ENCODE results near the gene CHPF2.
A peak's percentile ranks its signal among the peaks of the same experiment; 100 is the strongest.

CHPF2 gene

DNA sequence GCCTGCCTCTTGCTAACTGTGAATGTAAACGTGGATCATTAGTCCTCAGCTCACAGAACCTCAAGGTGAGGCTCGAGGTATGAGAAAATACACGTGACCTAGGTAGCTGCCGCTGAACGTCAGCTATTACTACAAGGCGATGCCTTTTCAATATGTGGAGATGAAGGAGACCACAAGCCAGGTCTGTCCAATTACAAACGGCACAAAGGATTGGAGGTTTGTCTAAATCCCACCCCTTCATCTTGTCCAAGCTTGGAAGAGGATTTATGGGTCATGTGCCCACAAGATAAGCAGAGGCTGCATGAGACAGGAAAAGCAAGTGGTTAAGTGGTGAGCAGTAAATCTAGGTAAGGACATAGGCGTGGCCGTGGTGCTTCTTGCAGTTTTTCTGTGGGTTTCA, 25.4 kb upstream of the CHPF2 start:
- no peak for DNase-seq (ENCODE audit: low read depth)

DNA sequence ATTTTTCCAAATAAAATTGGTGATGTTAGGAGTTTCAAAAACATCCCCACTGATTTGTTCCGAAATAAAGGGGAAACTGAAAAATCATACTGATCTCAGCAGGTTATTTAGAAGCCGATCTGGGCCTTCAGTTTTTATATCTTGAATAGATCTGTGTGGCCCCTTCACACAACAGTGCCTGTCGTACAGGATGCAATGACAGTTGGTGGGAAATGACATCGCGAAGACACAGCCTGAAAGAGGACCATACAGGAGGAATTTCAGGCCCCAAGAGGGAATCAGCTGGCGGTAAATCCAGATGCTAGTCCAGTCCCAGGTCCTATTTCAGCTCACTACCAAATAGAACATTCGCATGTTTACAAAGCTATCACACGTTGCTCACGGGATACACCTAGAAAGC, 25.0 kb upstream of the CHPF2 start:
- no peak for DNase-seq (ENCODE audit: low read depth)

DNA sequence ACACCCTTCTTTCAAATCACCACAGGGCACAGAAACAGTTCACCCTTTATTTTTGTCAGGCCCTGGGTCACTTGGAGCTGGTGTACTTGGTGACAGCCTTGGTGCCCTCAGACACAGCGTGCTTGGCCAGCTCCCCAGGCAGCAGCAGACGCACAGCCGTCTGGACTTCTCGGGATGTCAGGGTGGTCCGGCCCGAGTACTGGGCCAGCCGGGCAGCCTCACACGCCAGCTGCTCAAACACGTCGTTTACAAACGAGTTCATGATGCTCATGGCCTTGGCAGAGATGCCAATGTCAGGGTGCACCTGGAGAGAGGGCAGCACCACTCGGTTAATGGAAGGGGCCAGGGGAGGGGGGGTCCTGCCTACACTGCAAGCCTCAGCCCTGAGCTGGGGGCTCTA, 24.5 kb upstream of the CHPF2 start:
- DNase-seq (ENCODE audit: low read depth) = no peak

DNA sequence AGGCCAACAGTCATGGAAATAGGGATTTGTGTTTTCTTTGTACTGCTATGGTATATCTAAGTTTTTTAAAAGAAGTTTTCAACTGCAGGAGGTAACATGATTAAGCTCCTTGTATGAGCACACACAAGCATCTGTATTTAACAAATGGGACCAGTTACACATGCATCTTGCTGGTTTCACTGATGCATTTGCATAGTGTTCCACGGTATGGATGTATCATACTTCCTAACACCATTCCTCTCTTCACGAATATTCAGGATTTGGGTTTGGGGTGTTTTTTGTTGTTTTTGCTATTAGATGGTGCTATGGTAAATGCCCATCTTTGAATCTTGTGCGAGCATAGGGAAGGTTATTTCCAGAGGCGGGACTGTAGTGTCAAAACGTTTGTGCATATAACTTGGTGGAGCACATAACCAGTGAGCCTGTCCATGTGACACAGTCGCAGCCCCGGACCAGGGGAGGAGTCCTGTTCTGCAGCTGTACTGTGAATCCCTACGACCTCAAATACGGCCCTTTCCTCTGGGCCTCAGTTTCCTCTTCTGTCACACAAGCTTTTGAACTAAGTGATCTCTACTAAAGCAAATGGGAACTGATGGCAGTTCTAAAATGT, 23.9 kb upstream of the CHPF2 start:
- no peak for DNase-seq (ENCODE audit: low read depth)

DNA sequence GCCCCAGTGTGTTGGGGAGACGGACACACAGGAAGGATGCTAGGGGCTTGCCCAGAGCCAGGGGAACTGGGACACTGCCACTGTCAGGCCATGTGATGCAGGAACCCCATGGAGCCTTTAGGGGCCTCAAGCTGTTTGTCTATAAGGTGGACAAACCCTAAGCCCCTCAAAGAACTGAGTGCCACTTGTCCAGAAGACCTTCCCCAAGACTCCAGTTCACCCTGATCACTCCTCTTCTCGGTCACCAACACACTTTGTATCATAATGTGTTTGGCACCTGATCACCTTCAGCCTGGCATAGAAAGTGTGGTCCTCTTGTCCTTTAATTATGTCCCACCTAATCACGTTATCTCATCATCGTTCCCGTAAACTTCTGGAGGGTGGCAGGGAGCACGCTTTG, 22.7 kb upstream of the CHPF2 start:
- DNase-seq (ENCODE audit: low read depth) = no peak

DNA sequence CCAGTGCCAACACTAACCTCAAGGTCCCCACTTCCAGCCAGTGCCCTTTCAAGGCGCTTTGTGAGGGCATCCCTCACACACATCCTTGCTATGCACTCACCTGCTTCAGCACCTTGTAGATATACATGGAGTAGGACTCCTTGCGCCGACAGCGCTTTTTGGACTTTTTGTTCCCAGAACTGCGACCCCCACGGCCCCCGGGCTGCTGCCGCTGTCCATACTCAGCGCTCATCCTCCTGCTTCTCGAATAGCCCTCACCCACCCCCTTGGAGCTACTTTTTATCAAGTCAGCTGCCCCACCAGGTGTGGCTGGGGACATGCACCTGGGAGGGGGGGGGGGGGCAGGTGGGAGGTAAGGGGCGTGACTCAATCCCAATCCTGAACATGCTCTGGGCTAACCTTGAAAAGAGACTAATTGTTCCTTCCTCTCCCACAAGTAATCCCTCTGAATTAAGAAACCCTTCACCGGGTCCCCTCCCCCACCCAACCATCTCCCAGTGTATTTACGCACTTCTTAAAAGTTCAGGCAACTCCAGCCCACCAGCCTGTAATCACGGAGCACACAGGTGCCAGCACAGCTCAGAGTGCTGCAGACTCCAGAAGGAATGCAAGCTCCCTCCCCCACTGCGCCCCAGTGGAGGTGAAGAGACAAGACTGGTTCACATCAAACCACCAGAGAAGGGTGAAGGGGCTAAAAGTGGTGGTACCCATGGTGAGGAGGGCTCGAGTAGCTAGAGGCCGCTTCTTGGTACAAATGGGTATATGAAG, 22.0 kb upstream of the CHPF2 start, which contains the start of gene H2BK1:
H2BK1 (minus strand) TSS at position 402 of the 768 bp plus-strand sequence; CDS start at position 232, 170 bp downstream.
- no peak for DNase-seq (ENCODE audit: low read depth)

DNA sequence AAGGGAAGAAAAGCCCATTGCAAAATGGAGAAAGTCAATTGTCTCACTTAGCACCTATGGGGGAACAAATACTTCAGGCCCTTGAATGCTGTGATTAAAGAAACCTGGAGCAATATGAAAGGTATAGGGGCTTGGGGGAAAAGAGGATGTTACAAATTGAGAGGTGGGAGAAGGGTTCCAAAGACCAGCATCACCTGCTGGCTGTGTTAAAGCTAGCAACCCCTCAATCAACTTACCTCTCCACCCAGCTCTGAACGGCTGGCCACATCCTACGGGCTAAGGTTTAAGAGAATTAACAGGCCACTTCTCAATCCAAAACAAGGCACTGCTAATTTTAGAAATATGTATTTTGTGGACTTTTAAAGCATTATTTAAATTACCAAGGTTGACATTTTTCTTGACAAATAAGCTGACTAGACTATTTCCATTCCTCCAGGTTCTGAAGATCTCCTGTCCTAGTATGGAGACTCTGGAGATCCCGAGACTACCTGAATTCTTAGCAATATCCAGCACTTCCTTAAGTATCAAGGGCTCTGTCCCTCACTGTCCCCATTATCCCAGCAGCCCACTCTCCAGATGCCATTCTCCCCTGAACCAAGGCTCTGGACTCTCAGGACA, 21.0 kb upstream of the CHPF2 start:
- no peak for DNase-seq (ENCODE audit: low read depth)

DNA sequence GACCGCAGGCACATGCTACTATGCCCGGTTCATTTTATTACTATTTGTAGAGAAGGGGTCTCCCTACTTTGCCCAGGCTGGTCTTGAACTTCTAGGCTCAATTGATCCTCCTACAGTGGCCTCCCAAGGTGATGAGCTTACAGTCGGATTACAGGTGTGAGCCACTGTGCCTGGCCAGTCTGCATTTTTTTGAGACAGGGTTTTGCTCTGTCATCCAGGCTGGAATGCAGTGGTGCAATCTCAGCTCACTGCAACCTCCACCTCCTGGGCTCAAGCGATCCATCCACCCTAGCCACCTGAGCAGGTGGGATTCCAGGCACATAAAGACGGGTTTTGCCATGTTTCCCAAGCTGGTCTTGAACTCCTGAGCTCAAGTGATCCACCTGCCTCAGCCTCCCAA, 19.7 kb upstream of the CHPF2 start:
- DNase-seq (ENCODE audit: low read depth) = no peak

DNA sequence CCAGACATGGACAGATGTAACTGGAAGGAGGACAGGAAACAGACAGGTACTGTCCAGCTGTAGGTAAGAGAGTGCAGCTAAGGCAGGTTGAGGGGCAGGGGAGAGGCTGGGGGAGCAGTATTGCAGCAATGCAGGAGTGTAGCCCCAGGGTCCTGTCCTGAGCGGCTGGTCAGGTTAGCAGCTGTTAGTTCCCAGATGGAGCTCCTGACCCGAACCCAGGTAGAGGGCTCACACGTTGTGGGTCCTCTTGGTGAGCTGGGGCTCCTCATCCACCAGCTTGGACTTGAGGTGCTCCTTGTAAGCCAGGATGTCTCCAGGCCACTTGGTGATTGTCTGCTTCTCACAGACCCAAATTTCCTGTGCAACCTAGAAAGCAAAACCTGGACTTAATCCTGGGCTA, 18.5 kb upstream of the CHPF2 start:
- DNase-seq (ENCODE audit: low read depth) = no peak

DNA sequence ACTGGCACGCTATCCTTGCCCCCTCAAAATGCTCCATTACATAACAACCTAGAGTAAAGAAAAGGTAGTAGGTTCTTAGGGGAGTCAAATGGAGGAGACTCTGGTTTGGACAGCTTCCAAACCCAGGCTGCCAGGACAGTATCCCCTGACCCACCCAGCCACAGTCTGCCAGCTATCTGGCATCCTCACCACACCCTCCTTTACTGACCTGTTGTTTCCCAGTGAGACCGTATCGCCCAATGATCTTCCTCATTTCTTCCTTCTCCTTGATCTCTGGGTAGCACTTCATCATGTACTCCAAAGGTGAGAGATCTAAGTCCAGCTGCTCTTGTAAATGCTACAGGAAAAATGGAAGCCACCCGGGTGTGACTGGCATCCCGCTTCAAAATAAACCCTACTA, 16.9 kb upstream of the CHPF2 start:
- DNase-seq (ENCODE audit: low read depth) = no peak

DNA sequence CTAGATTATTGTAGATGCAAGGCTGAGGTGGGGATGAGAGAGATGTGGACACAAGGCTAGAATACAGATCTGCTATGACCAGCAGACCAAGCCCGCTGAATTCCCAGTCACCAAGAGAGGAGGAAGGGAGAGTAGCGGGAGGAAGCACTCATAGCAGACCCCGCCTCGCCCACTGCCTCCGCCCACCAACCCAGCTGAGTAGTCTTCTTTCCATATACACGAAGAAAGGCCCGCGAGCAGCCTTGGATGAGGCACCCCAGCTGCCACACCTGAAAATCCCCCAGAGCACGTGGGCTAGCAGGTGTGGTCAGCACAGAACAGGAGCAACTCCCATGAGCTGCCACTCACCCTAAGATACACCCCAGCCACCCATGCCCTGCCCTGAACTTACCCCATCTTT, 14.1 kb upstream of the CHPF2 start:
- DNase-seq (ENCODE audit: low read depth) = no peak

DNA sequence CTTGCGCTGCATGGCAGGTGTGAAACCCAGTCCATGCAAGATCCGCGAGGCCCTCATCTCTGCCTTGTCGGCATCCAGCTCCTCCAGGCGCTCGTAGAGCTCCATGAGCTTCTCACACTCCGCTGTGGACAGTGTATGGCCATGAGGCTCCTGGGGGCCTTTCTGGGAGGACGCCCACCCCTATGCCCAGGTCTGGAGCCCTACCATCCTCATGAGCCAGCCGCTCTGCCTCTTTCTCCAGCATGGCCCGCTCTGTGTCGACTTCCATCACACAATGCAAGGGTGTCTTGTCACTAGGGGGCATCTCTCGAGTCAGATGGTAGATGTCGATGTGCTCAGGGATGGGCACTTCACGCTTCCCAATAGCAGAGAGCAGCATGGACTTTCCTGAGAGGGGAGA, 8.6 kb upstream of the CHPF2 start:
- no peak for DNase-seq (ENCODE audit: low read depth)

DNA sequence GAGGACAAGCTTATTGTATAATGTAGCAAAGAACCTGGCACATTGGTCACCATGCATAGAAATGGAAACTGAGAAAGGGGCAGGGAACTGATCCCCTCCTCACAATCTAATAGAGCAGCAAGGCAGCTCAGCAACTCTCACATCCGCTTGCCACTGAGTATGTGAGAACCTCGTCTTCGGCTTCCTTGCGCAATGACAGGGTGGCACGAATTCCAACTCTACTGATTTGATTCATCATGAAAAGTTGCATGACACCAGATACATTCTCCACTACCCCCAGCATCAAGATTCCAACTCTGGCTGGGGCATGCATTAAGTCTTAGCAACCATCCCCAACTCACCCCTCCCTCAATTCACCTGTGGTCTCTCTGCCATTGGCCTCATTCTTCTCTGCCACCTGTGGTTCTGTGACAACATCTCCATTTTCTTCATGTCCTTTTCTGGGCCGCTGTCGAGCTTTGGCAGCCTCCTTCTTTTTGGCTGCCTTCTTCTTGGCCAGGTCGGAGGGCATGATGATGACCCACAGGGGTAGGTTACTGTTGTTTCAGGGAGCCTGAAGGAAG, 6.3 kb upstream of the CHPF2 start:
- DNase-seq (ENCODE audit: low read depth) = no peak

DNA sequence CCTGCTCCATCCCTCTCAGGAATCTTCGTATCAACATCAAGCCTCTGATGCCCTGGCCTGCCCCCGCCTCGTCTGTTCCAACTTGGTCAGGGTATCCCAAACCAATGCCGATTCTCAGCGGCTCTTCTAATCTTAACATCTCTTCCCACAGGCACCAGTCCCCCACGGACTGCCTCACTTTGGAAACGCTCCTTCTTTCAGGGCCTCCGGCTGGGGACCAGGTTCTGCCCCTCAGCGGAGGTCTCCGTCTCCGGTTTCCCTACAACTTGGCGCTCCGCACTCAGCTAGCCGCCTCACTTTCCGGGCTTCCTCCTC, 5.8 kb upstream of the CHPF2 start:
- DNase-seq (ENCODE audit: low read depth) = no peak

DNA sequence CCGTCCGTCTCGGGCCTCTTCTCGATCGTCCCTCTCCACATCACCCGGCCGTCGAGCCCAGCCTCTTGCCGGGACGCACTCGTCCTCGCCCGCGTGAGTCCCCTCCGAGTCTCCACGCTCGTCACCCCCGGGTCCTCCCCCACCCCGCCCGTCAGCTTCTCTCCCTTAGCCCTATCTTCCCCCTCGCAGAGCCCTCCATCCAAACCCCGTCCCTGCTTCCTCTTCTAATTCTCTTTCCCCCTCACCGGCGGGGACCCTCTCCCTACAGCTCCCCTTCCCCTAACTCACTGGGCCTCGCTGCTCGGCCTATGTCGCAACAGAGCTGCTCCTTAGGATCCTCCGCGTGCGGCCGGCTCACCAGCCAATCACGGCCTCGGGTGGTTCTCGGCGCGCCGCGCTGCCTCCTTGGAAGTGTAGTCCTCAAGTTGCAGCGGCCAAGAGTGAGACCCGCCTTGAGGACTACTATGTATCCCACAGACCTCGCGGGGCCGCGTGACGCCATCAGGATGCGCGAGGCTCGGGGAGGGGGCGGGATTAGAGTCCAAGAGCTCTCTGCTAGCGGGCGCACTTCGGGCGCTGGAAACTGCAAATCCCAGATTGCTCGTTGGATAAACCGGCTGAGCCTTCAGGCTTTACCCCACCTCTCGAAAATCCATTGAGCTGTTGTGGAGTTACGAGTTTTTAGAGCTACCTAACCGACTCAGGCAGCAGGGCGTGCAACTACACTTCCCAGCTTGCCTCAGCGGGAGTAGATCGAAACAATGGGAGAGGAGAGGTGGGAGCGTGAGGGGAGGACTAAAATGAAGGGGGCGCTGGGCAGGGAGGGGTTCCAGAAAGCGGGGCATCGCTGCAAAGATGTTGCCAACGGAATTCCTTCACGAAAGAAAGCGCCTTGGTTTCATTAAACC, 5.2 kb upstream of the CHPF2 start, which contains the start of gene ABCF2:
ABCF2 (minus strand) TSS at position 331 of the 908 bp plus-strand sequence. CDS start 747 bp downstream, outside the sequence.
- DNase-seq (ENCODE audit: low read depth) = peak; percentile 98

DNA sequence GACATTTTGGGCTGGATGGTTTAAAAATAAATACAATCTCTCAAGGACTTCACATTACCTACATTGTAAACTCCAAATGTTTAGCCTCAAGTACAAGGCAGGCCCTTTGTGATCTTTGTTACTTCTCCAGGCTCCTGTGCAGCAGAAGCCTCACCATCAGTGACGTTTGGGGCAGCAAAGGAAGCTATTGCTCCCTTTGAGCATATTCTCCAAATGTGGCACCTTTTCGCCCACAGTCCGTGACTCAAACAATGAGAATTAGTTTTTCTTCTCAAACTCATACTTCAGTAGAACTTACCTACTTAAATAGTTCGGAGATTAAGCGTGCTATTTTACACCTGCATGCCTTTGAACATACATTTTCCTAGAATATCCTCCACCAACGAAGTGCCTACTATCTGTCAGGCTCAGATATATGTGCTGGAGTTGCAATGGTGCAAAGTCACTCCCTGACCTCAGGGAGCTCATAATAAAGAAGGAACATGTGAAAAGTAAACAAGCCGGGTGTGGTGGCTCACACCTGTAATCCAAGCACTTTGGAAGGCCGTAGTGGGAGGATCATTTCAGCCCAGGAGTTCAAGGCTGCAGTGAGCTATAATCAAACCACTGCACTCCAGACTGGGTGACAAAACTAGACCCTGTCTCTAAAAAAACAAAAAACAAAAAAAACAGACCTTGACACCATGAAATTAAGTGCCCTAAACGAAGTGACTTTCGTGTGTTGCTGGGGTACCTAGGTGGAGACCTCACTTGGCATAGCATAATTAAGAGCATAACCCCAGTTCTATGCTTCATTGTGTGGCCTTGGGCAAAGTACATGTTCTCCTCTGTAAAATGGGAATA, 4.0 kb upstream of the CHPF2 start:
- no peak for DNase-seq (ENCODE audit: low read depth)

DNA sequence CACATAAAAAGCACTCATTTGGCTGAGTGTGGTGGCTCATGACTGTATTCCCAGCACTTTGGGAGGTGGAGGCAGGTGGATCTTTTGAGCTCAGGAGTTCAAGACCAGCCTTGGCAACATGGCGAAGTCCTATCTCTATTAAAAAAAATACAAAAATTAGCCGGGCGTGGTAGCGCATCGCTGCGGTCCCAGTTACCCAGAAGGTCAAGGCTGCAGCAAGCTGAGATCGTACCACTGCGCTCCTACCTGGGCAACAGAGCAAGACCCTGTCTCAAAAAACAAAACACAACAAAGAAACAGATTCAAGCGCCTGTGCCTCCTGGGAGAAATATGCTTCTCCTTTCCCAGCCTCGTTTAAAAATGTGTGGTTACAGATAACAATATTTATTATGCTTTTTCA, 3.0 kb upstream of the CHPF2 start:
- no peak for DNase-seq (ENCODE audit: low read depth)

DNA sequence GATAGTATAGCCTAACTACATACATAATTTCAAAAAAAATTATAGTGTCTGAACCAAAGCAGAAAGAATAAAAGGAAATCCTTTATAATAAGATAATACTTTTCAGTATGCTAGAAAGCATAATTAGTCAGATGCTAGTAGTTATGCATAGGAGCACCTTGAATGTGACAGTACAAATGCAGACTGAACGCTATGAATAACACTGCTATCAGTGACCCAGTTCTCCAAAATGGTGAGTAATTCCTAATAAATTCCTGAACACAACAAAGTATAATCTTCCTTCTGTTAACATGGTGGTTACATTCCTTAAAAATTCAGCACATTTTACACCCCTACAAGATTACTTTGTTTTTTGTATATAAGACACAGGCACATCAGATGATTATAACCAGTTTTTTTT, 1.2 kb upstream of the CHPF2 start:
- no peak for DNase-seq (ENCODE audit: low read depth)

DNA sequence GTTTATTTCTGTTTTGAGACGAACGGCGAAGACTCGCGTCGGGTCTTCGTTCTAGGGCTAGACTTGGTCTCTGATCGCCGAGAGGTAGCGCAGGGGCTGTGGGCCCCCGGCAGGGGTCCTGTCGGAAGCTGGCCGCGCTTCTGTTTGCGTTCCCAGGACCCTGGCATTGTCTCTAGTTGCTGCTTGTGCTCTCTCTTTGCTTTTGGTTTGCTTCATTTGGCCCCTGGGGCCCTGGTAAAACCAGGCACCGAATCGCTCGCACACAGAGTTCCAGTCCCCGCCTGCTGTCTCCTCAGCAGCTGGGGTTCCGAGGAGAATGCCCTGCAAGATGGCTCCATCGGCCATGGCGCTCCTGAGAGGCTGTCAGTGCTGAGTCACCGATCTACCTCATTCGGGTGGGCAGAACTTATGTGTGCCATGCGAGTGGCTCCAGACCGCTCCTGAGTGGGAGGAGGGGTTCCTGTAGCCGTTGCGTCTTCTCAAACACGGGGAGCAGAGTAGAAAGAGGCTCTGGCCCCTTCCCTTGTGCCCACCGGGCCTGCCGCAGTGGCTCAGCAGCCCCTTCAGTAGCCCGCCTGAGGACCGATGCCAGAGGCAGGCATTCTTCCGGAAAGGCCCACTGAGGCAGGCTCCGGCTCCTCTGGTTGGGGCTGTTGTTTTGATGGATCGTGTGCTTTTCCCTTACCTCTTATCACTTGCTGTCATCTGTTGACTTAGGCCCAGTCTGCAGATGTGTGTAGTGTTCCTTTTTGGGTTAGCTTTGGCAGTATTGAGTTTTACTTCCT, 826 bp downstream of the CHPF2 start:
- peak; percentile 64 for DNase-seq (ENCODE audit: low read depth)

DNA sequence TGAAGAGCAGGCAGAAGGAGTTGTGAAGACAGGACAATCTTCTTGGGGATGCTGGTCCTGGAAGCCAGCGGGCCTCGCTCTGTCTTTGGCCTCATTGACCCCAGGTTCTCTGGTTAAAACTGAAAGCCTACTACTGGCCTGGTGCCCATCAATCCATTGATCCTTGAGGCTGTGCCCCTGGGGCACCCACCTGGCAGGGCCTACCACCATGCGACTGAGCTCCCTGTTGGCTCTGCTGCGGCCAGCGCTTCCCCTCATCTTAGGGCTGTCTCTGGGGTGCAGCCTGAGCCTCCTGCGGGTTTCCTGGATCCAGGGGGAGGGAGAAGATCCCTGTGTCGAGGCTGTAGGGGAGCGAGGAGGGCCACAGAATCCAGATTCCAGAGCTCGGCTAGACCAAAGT, 1.5 kb downstream of the CHPF2 start:
- DNase-seq (ENCODE audit: low read depth) = no peak
